OCI-M1 (cell line): ENCODE data around the gene ARHGEF4.
"Not testable (repeated sequence)": the region's sequence is repeated elsewhere in the genome, so short reads cannot be mapped to it uniquely, and the experiment has no call there.

ENCODE experiments used
- DNase-seq: peaks from one replicate; lab custom pipeline; 2025; lab: John Stamatoyannopoulos, UW

ARHGEF4 gene

GRCh38 chr2:131052741-131053263 is 216.1 kb downstream of the ARHGEF4 start:
- no peak for DNase-seq

DNA sequence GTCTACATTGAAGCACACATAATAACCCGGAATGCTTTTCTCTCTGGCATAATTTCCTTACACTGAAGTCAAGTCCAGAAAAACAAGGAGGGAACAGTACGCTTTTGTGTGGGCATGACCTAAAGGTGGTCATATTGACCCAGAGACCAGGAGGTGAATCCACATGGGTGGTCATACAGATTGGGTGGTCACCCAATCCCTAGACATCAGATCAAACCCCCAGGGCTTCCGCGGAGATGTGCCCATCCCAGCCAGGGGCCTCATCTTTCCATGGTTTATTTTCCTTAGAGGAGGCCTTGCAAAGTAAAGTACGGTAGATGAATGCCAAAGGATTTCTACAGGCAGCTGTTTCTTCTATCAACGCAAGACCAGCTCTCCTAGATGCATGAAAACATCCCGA is 217.8 kb downstream of the ARHGEF4 start:
- no peak for DNase-seq

DNA sequence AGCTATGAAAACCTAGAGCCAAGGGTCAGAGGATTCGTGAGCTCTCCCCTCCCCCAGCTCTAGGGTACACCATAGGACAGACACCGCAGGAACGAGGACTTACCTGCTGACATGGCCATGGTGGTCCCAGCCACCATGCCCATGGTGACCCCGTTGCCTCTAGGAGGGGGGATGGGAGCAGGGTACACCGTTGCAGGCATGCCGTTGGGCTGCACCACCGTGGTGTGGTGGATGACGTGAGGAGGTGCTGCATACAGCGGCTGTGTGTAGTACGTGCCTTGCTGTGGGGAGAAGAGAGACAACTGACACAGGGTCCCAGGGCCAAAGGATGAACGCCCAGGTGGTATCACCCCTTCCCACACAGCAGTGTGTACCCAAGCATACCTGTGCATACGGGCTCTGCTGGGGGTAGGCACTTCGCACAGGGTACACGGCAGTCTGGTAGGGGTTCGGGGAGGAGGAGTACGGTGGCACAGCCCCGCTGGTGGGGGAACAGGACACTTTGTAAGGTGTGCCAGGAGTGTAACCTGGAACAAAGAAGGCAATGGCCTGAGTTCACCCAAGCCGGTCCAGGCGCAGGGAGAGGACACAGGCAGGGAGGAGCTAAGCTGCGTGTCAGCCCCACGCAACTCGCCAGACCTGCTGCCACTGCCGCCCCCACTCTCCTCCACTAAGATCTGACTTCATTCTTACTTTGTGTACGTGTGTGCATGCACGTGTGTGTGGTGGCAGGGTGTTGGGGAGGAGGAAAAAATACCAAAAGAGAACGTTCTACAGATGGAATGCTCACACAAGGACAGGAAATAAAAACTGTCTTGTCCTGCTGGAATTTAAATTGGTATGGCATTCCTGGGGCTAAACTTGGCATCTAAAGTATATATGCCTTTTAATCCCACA is 218.7 kb downstream of the ARHGEF4 start:
- DNase-seq: no peak

DNA sequence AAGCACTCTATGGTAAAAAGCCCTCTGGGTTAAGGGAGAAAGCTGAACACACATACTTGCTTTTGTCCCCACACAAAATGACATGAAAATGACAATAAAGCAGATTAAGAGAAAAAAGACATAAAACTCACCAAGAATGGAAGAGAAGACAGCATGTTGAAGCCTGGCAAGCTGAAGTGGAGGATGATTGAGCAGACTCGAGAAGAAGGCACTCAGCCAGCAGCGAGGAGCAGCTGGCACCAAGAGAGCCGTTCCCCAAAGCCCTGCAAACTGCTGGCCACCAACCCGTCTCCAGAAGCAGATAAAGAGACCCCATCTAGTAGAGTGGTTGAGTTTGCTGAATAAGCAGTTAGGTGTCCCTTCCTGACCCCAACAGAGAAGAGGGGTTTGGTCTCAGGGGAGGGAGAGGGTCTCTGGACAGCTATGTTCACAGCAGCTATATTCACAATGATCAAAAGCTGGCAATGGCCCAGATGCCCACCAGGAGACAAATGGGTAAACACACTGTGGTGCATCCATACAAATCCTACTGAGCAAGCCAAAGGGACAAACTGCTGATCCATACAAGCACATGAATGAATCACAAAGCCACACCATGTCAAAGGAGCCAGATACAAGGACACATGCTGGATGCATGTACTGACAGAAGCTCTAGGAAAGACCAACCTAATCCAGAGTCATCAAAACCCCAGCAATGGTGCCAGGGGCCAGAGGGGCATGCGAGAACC is 219.7 kb downstream of the ARHGEF4 start:
- no peak for DNase-seq

- DNase-seq: no peak
Observed at GRCh38 chr2:131056932-131057287, 220.2 kb downstream of the ARHGEF4 start.

- DNase-seq: no peak
Observed at GRCh38 chr2:131058214-131058843, 221.6 kb downstream of the ARHGEF4 start.

DNA sequence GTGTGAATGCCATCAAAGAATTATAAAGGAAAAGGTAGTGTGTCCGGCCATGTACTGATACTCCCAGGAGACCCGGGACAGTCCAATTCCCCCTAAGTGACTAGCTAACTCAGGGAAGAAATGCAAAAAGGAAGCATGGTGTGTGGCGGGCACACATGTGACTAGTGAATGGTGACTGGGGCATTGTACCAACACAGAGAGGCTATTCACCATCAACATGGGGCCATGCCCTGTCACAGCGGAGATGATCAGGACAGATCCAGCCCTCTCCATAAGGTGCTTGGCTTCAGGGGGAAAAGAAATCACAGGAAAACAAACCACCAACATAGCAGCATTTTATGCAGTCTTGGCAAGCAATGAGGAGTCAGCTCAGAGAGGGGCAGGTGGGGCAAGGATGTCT is 222.2 kb downstream of the ARHGEF4 start:
- DNase-seq: no peak

- DNase-seq: no peak
Observed at GRCh38 chr2:131063501-131064283, 227.0 kb downstream of the ARHGEF4 start.

GRCh38 chr2:131064589-131065512 is 228.1 kb downstream of the ARHGEF4 start:
- no peak for DNase-seq

DNA sequence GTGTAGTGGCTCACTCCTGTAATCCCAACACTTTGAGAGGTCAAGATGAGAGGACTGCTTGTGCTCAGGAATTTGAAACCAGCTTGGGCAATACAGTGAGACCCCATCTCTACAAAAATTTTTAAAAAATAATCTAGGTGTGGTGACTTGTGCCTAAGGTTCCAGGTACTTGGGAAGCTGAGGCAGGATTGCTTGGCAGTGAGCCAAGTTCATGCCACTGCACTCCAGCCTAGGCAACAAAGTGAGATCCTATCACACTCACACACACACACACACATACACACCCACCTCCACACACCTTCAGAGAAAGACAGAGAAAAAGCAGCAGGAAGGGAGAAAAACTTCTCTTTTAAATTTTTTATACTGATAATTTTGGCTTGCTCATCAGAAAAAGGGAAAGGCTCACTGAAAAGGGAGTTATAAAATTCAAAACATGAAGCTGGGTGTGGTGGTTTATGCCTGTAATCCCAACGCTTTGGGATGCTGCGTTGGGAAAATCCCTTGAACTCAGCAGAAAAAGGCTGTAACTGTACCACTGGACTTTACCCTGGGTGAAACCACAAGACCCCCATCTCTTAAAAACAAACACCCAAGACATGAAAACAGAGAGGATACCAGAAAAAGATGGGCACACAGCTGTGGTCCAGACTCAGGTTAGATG is 230.9 kb downstream of the ARHGEF4 start:
- DNase-seq: no peak

DNA sequence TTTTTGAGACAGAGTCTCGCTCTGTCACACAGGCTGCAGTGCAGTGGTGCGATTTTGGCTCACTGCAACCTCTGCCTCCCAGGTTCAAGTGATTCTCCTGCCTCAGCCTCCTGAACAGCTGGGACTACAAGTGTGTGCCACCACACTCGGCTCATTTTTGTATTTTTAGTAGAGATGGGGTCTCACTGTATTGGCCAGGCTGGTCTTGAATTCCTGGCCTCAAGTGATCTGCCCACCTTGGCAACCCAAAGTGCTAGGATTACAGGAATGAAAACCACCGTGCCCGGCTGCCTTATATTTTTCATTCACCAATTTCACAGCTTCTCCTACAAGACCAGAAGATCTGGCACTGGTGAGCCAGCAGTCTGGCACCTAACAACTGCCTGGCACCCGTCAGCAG is 231.5 kb downstream of the ARHGEF4 start:
- not testable (repeated sequence) for DNase-seq

- DNase-seq: not testable (repeated sequence)
Observed at GRCh38 chr2:131075578-131075977, 238.9 kb downstream of the ARHGEF4 start.

DNA sequence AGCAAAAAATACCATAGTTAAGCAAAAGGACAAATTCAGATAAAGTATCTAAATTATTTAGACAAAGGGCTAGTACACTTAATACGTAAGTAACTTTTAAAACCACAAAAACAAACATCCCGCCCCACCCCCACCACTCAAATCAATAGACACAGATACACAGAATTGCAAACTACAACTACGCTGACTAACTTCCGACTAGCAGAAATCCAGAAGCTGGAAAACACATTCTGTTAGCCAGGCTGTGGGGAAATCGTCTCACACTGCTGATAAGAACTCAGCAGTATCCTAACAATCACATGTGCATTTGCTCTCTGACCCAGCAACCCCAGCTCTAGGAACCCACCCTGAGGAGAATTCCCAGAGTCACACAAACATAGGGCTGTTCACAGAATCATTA is 240.0 kb downstream of the ARHGEF4 start:
- DNase-seq: no peak

- DNase-seq: no peak
Observed at GRCh38 chr2:131077182-131077846, 240.6 kb downstream of the ARHGEF4 start.

DNA sequence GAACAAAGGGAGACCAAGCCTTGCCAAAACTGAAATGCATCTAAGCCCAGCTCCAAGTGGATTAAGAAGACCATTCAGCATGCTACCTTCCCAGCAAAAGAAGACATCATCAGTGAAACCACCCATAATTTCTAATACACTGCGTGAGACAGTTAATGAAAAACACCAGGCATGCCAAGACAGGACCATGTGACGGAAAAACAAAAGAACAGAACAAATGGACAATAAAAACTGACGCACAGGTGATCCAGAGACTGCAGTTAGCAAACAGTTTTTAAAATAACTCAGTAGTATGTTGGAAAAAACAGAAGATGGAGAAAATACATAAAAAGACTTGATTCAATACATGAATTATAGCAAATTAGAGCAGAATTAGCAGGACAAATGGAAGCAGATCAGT is 241.3 kb downstream of the ARHGEF4 start:
- no peak for DNase-seq

DNA sequence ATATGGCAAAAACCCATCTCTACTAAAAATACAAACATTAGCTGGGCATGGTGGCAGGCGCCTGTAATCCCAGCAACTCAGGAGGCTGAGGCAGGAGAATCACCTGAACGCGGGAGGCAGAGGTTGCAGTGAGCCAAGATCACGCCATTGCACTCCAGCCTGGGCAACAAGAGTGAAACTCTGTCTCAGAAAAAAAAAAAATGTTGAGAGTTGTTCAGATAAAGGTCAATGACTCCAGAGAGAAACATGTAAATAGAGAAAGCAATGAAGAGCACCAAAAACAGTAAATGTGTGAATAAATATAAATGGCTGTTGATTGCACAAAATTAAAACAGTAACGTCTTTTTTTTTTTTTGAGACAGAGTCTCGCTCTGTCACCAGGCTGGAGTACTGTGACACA is 243.2 kb downstream of the ARHGEF4 start:
- DNase-seq: not testable (repeated sequence)

GRCh38 chr2:131081190-131081589 is 244.5 kb downstream of the ARHGEF4 start:
- no peak for DNase-seq

DNA sequence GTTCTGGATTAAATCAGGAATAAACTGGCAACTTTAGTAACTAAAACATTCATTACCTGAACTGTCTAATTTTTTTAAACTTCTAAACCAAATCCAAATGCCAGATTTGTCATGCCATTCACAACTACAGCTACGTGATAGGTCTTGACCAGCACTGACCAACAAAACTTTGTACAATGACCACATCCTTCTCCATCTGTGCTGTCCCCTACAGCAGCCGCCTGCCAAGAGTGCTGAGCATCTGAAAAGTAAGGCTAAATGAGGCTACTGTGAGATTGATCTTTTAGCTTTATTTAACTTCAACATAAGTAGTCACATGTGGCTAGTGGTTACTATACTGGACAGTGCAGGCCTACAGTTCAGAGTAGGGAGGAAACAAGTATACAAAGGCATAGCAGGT is 248.9 kb downstream of the ARHGEF4 start:
- no peak for DNase-seq

DNA sequence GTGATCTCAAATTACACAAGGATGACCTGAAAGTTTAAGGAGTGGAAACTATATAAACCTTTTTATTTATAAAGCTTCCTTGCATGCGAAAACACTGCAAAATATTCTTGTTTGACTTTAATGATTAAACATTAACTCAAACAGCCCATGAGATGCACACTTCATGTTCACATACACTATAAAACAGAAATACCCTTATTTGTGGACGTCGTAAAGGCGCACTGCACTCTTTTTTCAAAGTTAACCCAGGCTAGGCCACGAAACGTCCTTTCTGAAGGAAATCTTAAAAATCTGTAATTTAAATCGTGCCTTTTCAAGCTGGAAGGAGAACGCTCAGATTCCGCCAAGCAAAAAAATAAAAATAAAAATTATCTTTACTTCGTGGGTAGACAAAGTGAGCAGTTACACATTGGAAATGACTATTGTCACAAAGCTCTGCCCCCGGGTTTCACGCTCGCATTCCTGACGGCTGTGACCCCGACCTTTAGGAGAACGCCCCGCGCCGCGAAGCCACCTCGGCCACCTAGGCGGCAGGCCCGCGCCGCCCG is 255.8 kb downstream of the ARHGEF4 start:
- peak; percentile 35 for DNase-seq
